ENCODE measurements around the gene HHATL.

Gene HHATL

GRCh38 chr3:42705962-42706585, 3.5 kb upstream of the HHATL start (continued):
- no peak for TF ChIP-seq PRDM10 (tag by site-specific recombination; IDR thresholded peaks at IDR 0.05)
- no peak for TF ChIP-seq FEZF1 (tag by site-specific recombination; IDR thresholded peaks at IDR 0.05)
- TF ChIP-seq KLF17 (tag by site-specific recombination; IDR thresholded peaks at IDR 0.05): no peak
- TF ChIP-seq ZFP37 (tag by site-specific recombination; IDR thresholded peaks at IDR 0.05): no peak

- no peaks in the 10 kb centered on the region for H3K36me3 ChIP-seq (ENCODE audit: control insufficient read depth in 2 of 2, insufficient read depth in 1 of 2, low read length in 2 of 2)
Observed at GRCh38 chr3:42705058-42705767, 2.6 kb upstream of the HHATL start.

More at GRCh38 chr3:42705058-42705767, 2.6 kb upstream of the HHATL start:
- ChIA-PET POLR2A (no interaction called here), CTCF (no interaction called here)
- no peak for TF ChIP-seq ZNF433 (tag by site-specific recombination; IDR thresholded peaks at IDR 0.05; ENCODE audit: low read depth)
- no peak for TF ChIP-seq TSHZ1 (tag by site-specific recombination; IDR thresholded peaks at IDR 0.05; ENCODE audit: borderline replicate concordance)
- TF ChIP-seq EGR2 (tag by site-specific recombination; IDR thresholded peaks at IDR 0.05; ENCODE audit: low read depth): peak; percentile 35; the same call in 1 of the 2 replicates
- TF ChIP-seq ZBTB6 (tag by site-specific recombination; IDR thresholded peaks at IDR 0.05): no peak
- TF ChIP-seq ZNF701 (tag by site-specific recombination; IDR thresholded peaks at IDR 0.05): no peak
- TF ChIP-seq SCRT2 (tag by site-specific recombination; IDR thresholded peaks at IDR 0.05): peak; percentile 49; the same call in 1 of the 2 replicates
- TF ChIP-seq ZNF449 (tag by site-specific recombination; IDR thresholded peaks at IDR 0.05): no peak
- no peak for TF ChIP-seq ZNF544 (tag by site-specific recombination; IDR thresholded peaks at IDR 0.05)
- Histone ChIP-seq H3K9me3 (ENCODE audit: control insufficient read depth, insufficient read depth, low read depth, low read length) (no peaks in the 10 kb centered on the region), H3K4me3 (ENCODE audit: low read depth, low read length) (no peak overlapping the region), H3K27ac (ENCODE audit: extremely low read depth, low read depth, low read length) (no peak overlapping the region), H3K4me1 (ENCODE audit: control insufficient read depth, insufficient read depth, low read length) (no peaks in the 10 kb centered on the region)
